SK-N-SH (cell line): ENCODE results near the gene CEBPZ. TPM values are rescaled to one million over a fixed set of nuclear protein-coding genes. Genes with fewer than 3 reads are reported as not detected.
A peak's percentile ranks its signal among the peaks of the same experiment; 100 is the strongest.

Source experiments
- CTCF ChIA-PET: fragments of 300-600, 350-600 bp; formaldehyde crosslinking; extraction: SDS; loops from one replicate; lab custom pipeline; 2021; lab: Yijun Ruan, JAX
- POLR2A ChIA-PET: fragments of 350-600 bp; sonication (Branson Sonifier 250); formaldehyde crosslinking; extraction: SDS; loops from one replicate; lab custom pipeline; 2020; ENCODE audit warnings: antibody characterized with exemption, inconsistent platforms; lab: Yijun Ruan, JAX
- DNase-seq: peaks from one replicate; pipeline ENCODE4 v3.0.0; 2012
- H2AFZ ChIP-seq: fragments of 200-600 bp; sonication (generic); 2 replicates; pipeline ENCODE4 v1.8.1; 2016; ENCODE audit warnings: antibody characterized with exemption, mild to moderate bottlenecking, low read depth
- H3F3A ChIP-seq: fragments of 200-600 bp; sonication (generic); replicated peaks from 2 replicates; pipeline ENCODE3; 2016; ENCODE audit warnings: antibody characterized with exemption, mild to moderate bottlenecking; ENCODE audit not compliant: insufficient read depth
- H3K27ac ChIP-seq, 2 experiments: fragments of 200-500 bp in 1 of 2; fragments of 200-600 bp in 1 of 2; sonication (Bioruptor generic) in 1 of 2; sonication (generic), shearing (Covaris generic) in 1 of 2; 2 replicates each; pipeline versions ENCODE4 v1.5.1 to v1.6.1; 2014 to 2016; ENCODE audit warnings: low read depth in 2 of 2, inconsistent platforms in 1 of 2, low read length in 1 of 2, mild to moderate bottlenecking in 1 of 2, mixed read lengths in 1 of 2
- H3K27me3 ChIP-seq: fragments of 200-600 bp; sonication (generic), shearing (Covaris generic); 2 replicates; pipeline ENCODE4 v1.6.1; 2016; ENCODE audit warnings: mixed run types; ENCODE audit not compliant: insufficient read depth
- H3K36me3 ChIP-seq, 2 experiments: fragments of 200-500 bp in 1 of 2; fragments of 200-600 bp in 1 of 2; sonication (Bioruptor generic) in 1 of 2; sonication (generic) in 1 of 2; replicated peaks in 1 of 2; 2 replicates each; pipeline versions ENCODE3 to v1.5.1; 2014 to 2016; ENCODE audit warnings: low read length in 1 of 2, mild to moderate bottlenecking in 1 of 2; ENCODE audit not compliant: insufficient read depth in 2 of 2, control insufficient read depth in 1 of 2
- H3K4me1 ChIP-seq, 2 experiments: fragments of 200-500 bp in 1 of 2; fragments of 200-600 bp in 1 of 2; sonication (Bioruptor generic) in 1 of 2; sonication (generic), shearing (Covaris generic) in 1 of 2; 2 replicates each; pipeline versions ENCODE4 v1.5.1 to v1.6.1; 2014 to 2016; ENCODE audit warnings: low read depth in 1 of 2, low read length in 1 of 2, mixed run types in 1 of 2; ENCODE audit not compliant: insufficient read depth in 2 of 2, control insufficient read depth in 1 of 2
- H3K4me2 ChIP-seq: fragments of 200-600 bp; sonication (generic), shearing (Covaris generic); 2 replicates; pipeline ENCODE4 v1.6.1; 2017; ENCODE audit warnings: mixed run types
- H3K4me3 ChIP-seq, 2 experiments: fragments of 200-500 bp in 1 of 2; fragments of 200-600 bp in 1 of 2; sonication (Bioruptor generic) in 1 of 2; sonication (generic), shearing (Covaris generic) in 1 of 2; 2 replicates each; pipeline versions ENCODE4 v1.5.1 to v1.8.1; 2014 to 2016; ENCODE audit warnings: low read depth in 2 of 2, inconsistent platforms in 1 of 2, low read length in 1 of 2, mild to moderate bottlenecking in 1 of 2, mixed read lengths in 1 of 2, moderate library complexity in 1 of 2
- H3K79me2 ChIP-seq: fragments of 200-600 bp; sonication (generic); 2 replicates; pipeline ENCODE4 v1.8.1; 2017; ENCODE audit warnings: mild to moderate bottlenecking; ENCODE audit not compliant: insufficient read depth
- H3K9ac ChIP-seq: fragments of 200-600 bp; sonication (generic); 2 replicates; pipeline ENCODE4 v1.6.1; 2017; ENCODE audit warnings: mixed run types
- H3K9me2 ChIP-seq: fragments of 200-600 bp; sonication (generic); 2 replicates; pipeline ENCODE4 v1.6.1; 2017; ENCODE audit warnings: mixed run types
- H3K9me3 ChIP-seq: fragments of 200-600 bp; sonication (generic); 2 replicates; pipeline ENCODE4 v1.6.1; 2017; ENCODE audit warnings: mixed run types, mild to moderate bottlenecking, moderate library complexity
- H4K20me1 ChIP-seq: fragments of 200-600 bp; sonication (generic); 2 replicates; pipeline ENCODE4 v1.6.1; 2017; ENCODE audit warnings: mild to moderate bottlenecking, mixed run types; ENCODE audit not compliant: insufficient read depth
- CHD2 ChIP-seq: fragments of 150-350 bp; IDR thresholded peaks from 2 replicates; pipeline ENCODE4 v1.6.1; 2018; ENCODE audit warnings: low read length; ENCODE audit not compliant: partially characterized antibody
- EP300 ChIP-seq, 2 experiments: IDR thresholded peaks; 2 replicates each; pipeline versions ENCODE4 v1.4.0 to v1.6.1; 2012; ENCODE audit warnings: borderline replicate concordance in 1 of 2, low read depth in 1 of 2, low read length in 1 of 2
- EZH2phosphoT487 ChIP-seq: fragments of 200-600 bp; sonication (generic); IDR thresholded peaks from 2 replicates; pipeline ENCODE4 v1.6.1; 2017; ENCODE audit warnings: low read depth, mixed run types, mild to moderate bottlenecking, antibody characterized with exemption, moderate library complexity, borderline replicate concordance
- FOXM1 ChIP-seq: IDR thresholded peaks from 2 replicates; pipeline ENCODE4 v1.4.0; 2012; ENCODE audit warnings: low read depth, mild to moderate bottlenecking
- IRF3 ChIP-seq: fragments of 150-350 bp; IDR thresholded peaks from 2 replicates; pipeline ENCODE4 v1.6.1; 2016; ENCODE audit warnings: mild to moderate bottlenecking, low read depth, low read length
- JUND ChIP-seq: IDR thresholded peaks from 2 replicates; pipeline ENCODE4 v1.4.0; 2012
- MXI1 ChIP-seq: IDR thresholded peaks from 2 replicates; pipeline ENCODE4 v1.6.1; 2012; ENCODE audit warnings: mild to moderate bottlenecking, low read depth, low read length, improper control_type of control experiment
- NRF1 ChIP-seq: IDR thresholded peaks from 2 replicates; pipeline ENCODE4 v1.6.1; 2012; ENCODE audit warnings: low read depth, mild to moderate bottlenecking, low read length
- PBX3 ChIP-seq: IDR thresholded peaks from 2 replicates; pipeline ENCODE4; 2012
- POLR2AphosphoS5 ChIP-seq: IDR thresholded peaks from 2 replicates; pipeline ENCODE4 v1.6.1; 2012; ENCODE audit warnings: low read depth, low read length
- RAD21 ChIP-seq: IDR thresholded peaks from 2 replicates; pipeline ENCODE4 v1.6.1; 2012; ENCODE audit warnings: mild to moderate bottlenecking, low read length
- RFX5 ChIP-seq: IDR thresholded peaks from 2 replicates; pipeline ENCODE4 v1.6.1; 2012; ENCODE audit warnings: mild to moderate bottlenecking, improper control_type of control experiment, low read length
- RXRA ChIP-seq: IDR thresholded peaks from 2 replicates; pipeline ENCODE4 v1.4.0; 2012; ENCODE audit warnings: low read depth, mild to moderate bottlenecking, borderline replicate concordance
- SIN3A ChIP-seq: IDR thresholded peaks from 2 replicates; pipeline ENCODE4 v1.6.1; 2012; ENCODE audit warnings: low read depth, mild to moderate bottlenecking, low read length, moderate library complexity, borderline replicate concordance
- TEAD4 ChIP-seq: IDR thresholded peaks from 2 replicates; pipeline ENCODE4 v1.4.0; 2012; ENCODE audit warnings: mild to moderate bottlenecking, borderline replicate concordance; ENCODE audit not compliant: insufficient read depth
- WGBS: methylation state at CpG from one replicate; pipeline ENCODE4 v1.1.6; 2017; ENCODE audit warnings: low lambda C conversion rate; 5-methylcytosine and 5-hydroxymethylcytosine counted together
- polyA plus RNA-seq, 3 experiments: library from polyadenylated mRNA; depleted of rRNA; stranded (reverse); fragments of >200 nt; gene quantifications; 2 replicates each; pipeline ENCODE4 v1.2.3, GENCODE V29; 2012
- TF ChIP-seq, protein P1 (sequence below): IDR thresholded peaks from 2 replicates; pipeline ENCODE4 v1.4.0; 2012; ENCODE audit warnings: low read depth

Gene CEBPZ
- polyA plus RNA-seq, 1 of the 3 experiments (the other 2 are of a cell fraction), result 9.7 TPM

GRCh38 chr2:37243435-37243834 is 12.0 kb upstream of the CEBPZ start:
- POLR2A ChIA-PET, result no interaction called here
- Histone ChIP-seq H3F3A (peaks cover 13% of the 10 kb centered on the region), H3K27ac (no peak overlapping the region), H3K4me3 (no peak overlapping the region), H3K36me3 (peaks cover 81 to 90% of the 10 kb centered on the region in 2 experiments), H3K9me3 (no peaks in the 10 kb centered on the region), H3K79me2 (no peaks in the 10 kb centered on the region), H3K4me2 (no peak overlapping the region), H3K27me3 (no peaks in the 10 kb centered on the region), H4K20me1 (no peaks in the 10 kb centered on the region), H2AFZ (no peak overlapping the region), H3K9ac (no peak overlapping the region), H3K9me2 (no peaks in the 10 kb centered on the region), H3K4me1 (peaks cover 0 to 6% of the 10 kb centered on the region in 2 experiments; a peak in 2 of 4 replicates)
- no peak for DNase-seq
- 90% methylated on average over 4 of the region's 4 CpGs for WGBS
- CTCF ChIA-PET, result interaction anchor here (1.6 to 2.3 kb wide), 2 partner anchors 8 to 76 kb away, joined by 4 to 7 read pairs; no protein-coding TSS in a partner anchor
- no peak for TF ChIP-seq PBX3
- no peak for TF ChIP-seq NRF1

GRCh38 chr2:37232131-37232933 is 936 bp upstream of the CEBPZ start:
- Histone ChIP-seq H3K4me1 (peaks cover 16 to 28% of the 10 kb centered on the region in 2 experiments; a peak in 3 of 4 replicates), H3F3A (peaks cover 4% of the 10 kb centered on the region), H3K79me2 (peaks cover 98% of the 10 kb centered on the region), H3K9me3 (no peaks in the 10 kb centered on the region), H4K20me1 (peaks cover 11% of the 10 kb centered on the region), H3K27ac (peak overlapping the region; percentile 83 to 90), H3K4me2 (peak overlapping the region; percentile 87), H3K36me3 (peaks cover 27 to 49% of the 10 kb centered on the region in 2 experiments), H3K9me2 (no peaks in the 10 kb centered on the region), H3K27me3 (no peaks in the 10 kb centered on the region), H2AFZ (peak overlapping the region; percentile 90), H3K9ac (peak overlapping the region; percentile 83), H3K4me3 (peak overlapping the region; percentile 94 to 97)
- WGBS, result 15% methylated on average over 18 of the region's 18 CpGs
- POLR2A ChIA-PET, result interaction anchor here (1.0 kb wide), 1 partner anchor 13 kb away, joined by 7 read pairs; no protein-coding TSS in a partner anchor
- TF ChIP-seq JUND (no peak), TEAD4 (no peak), RAD21 (no peak), POLR2AphosphoS5 (no peak), SIN3A (no peak), CHD2 (no peak), PBX3 (no peak), RFX5 (no peak), FOXM1 (no peak), RXRA (no peak), EP300 (IDR thresholded peaks at IDR 0.05; ENCODE audit: borderline replicate concordance in 1 of 2, low read depth in 1 of 2, low read length in 1 of 2) (no peak), MXI1 (no peak; the same call in none of the 2 replicates), IRF3 (no peak), EZH2phosphoT487 (no peak)
- TF ChIP-seq, protein P1, sequence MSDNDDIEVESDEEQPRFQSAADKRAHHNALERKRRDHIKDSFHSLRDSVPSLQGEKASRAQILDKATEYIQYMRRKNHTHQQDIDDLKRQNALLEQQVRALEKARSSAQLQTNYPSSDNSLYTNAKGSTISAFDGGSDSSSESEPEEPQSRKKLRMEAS, result no peak
- CTCF ChIA-PET, result interaction anchor here (0.6 to 1.6 kb wide), 10 partner anchors 9 to 600 kb away, joined by 3 to 5 read pairs (median 4); no protein-coding TSS in a partner anchor
- DNase-seq, result peak; percentile 64
